Endothelial cell of umbilical vein (primary cell): ENCODE results near the gene LOX. TPM values are rescaled to one million over a fixed set of nuclear protein-coding genes. Genes with fewer than 3 reads are reported as not detected.

Experiments used
- BruUV-seq: library from RNA; stranded (reverse); fragments of 400-500 nt; replicated peaks from 2 replicates; lab custom pipeline; 2021; lab: Mats Ljungman, UMichigan
- CTCF ChIA-PET: fragments of 300-600, 350-600 bp; sonication (Branson Sonifier 250); formaldehyde crosslinking; loops from one replicate; lab custom pipeline; 2021; ENCODE audit warnings: antibody characterized with exemption, inconsistent platforms; lab: Charles Lee
- POLR2A ChIA-PET: fragments of 300-600, 350-600 bp; sonication (Branson Sonifier 250); formaldehyde crosslinking; loops from one replicate; lab custom pipeline; 2021; ENCODE audit warnings: antibody characterized with exemption, inconsistent platforms; lab: Charles Lee
- DNase-seq: peaks from one replicate; pipeline ENCODE4 v3.0.0-alpha.2; 2011; ENCODE audit warnings: low read depth, low spot score
- FAIRE-seq: peaks from 2 replicates; lab custom pipeline; 2011; peaks lifted over from hg19 to GRCh38; lab: Jason Lieb, UNC
- H2AFZ ChIP-seq: 2 replicates; pipeline ENCODE4 v1.6.0; 2012; ENCODE audit warnings: low read depth, low read length, control low read depth, inconsistent platforms
- H3K27ac ChIP-seq: 2 replicates; pipeline ENCODE4 v1.5.1; 2011; ENCODE audit warnings: low read depth, mild to moderate bottlenecking, control low read depth, low read length, moderate library complexity; ENCODE audit not compliant: insufficient read depth
- H3K27me3 ChIP-seq, 2 experiments: 2 replicates each; pipeline versions ENCODE4 v1.6.0 to v1.6.1; 2011; ENCODE audit warnings: low read length in 2 of 2, mixed read lengths in 1 of 2; ENCODE audit not compliant: control insufficient read depth in 2 of 2, insufficient read depth in 2 of 2
- H3K36me3 ChIP-seq, 2 experiments: 2 replicates in 1 of 2; 3 replicates in 1 of 2; pipeline ENCODE4 v1.5.1; 2011; ENCODE audit warnings: low read length in 2 of 2, mild to moderate bottlenecking in 1 of 2, moderate library complexity in 1 of 2; ENCODE audit not compliant: control insufficient read depth in 2 of 2, insufficient read depth in 2 of 2; ENCODE audit errors: extremely low read depth in 1 of 2
- H3K4me1 ChIP-seq: 3 replicates; pipeline ENCODE4 v1.5.1; 2011; ENCODE audit warnings: mild to moderate bottlenecking, low read length; ENCODE audit not compliant: control insufficient read depth, insufficient read depth; ENCODE audit errors: extremely low read depth
- H3K4me2 ChIP-seq: 2 replicates; pipeline ENCODE4 v1.6.1; 2011; ENCODE audit warnings: low read length, control low read depth, mixed read lengths; ENCODE audit not compliant: insufficient read depth
- H3K4me3 ChIP-seq, 3 experiments: fragments of 200-600 bp in 1 of 3; sonication (generic), shearing (Covaris generic) in 1 of 3; replicated peaks in 1 of 3; 2 replicates each; pipeline ENCODE4 v1.5.1; 2011 to 2016; ENCODE audit warnings: control low read depth in 3 of 3, low read length in 3 of 3, mild to moderate bottlenecking in 2 of 3, inconsistent platforms in 1 of 3, low read depth in 1 of 3, moderate library complexity in 1 of 3; ENCODE audit not compliant: insufficient read depth in 1 of 3
- H3K79me2 ChIP-seq: 2 replicates; pipeline ENCODE4 v1.6.0; 2012; ENCODE audit warnings: low read length, inconsistent platforms; ENCODE audit not compliant: control insufficient read depth, insufficient read depth
- H3K9ac ChIP-seq: replicated peaks from 2 replicates; pipeline ENCODE3; 2011; ENCODE audit warnings: low read length, control low read depth; ENCODE audit not compliant: insufficient read depth; ENCODE audit errors: extremely low read depth
- H3K9me1 ChIP-seq: replicated peaks from 3 replicates; pipeline ENCODE4 v1.6.0; 2011; ENCODE audit warnings: mild to moderate bottlenecking, low read length; ENCODE audit not compliant: control insufficient read depth, insufficient read depth; ENCODE audit errors: extremely low read depth
- H3K9me3 ChIP-seq: replicated peaks from 2 replicates; pipeline ENCODE4 v1.5.1; 2012; ENCODE audit warnings: low read length, inconsistent platforms; ENCODE audit not compliant: control insufficient read depth, insufficient read depth
- H4K20me1 ChIP-seq: replicated peaks from 2 replicates; pipeline ENCODE3; 2011; ENCODE audit warnings: mild to moderate bottlenecking, low read length; ENCODE audit not compliant: control insufficient read depth, insufficient read depth; ENCODE audit errors: extremely low read depth
- EZH2 ChIP-seq: IDR thresholded peaks from 2 replicates; pipeline ENCODE4 v1.6.1; 2012; ENCODE audit warnings: borderline replicate concordance, low read depth, mild to moderate bottlenecking, moderate library complexity, low read length, inconsistent platforms; ENCODE audit not compliant: severe bottlenecking
- FOS ChIP-seq: IDR thresholded peaks from 2 replicates; pipeline ENCODE4 v1.6.1; 2011; ENCODE audit warnings: mild to moderate bottlenecking, low read length, moderate library complexity, borderline replicate concordance; ENCODE audit not compliant: insufficient read depth
- GATA2 ChIP-seq: IDR thresholded peaks from 2 replicates; pipeline ENCODE4 v1.7.0; 2011; ENCODE audit warnings: low read depth, mild to moderate bottlenecking, moderate library complexity, mixed read lengths, low read length; ENCODE audit not compliant: insufficient read length, insufficient read depth
- JUN ChIP-seq: IDR thresholded peaks from 2 replicates; pipeline ENCODE4 v1.6.1; 2011; ENCODE audit warnings: borderline replicate concordance, low read depth; ENCODE audit not compliant: insufficient read length, insufficient read depth
- MYC ChIP-seq: IDR thresholded peaks from one replicate; pipeline ENCODE4 v1.6.1; 2011; ENCODE audit warnings: mild to moderate bottlenecking, low read depth, low read length
- POLR2A ChIP-seq: IDR thresholded peaks from 2 replicates; pipeline ENCODE4 v1.6.1; 2012; ENCODE audit warnings: low read depth, mild to moderate bottlenecking, control low read depth, low read length
- POLR2AphosphoS5 ChIP-seq: IDR thresholded peaks from 2 replicates; pipeline ENCODE4 v1.6.1; 2012; ENCODE audit warnings: low read depth, mild to moderate bottlenecking, control low read depth, low read length, moderate library complexity; ENCODE audit not compliant: insufficient read depth
- dilution Hi-C: fragments of 300-500 bp; cut with MboI; formaldehyde crosslinking; loops from one replicate; pipeline ENCODE4 v1.15.0; 2019; ENCODE audit warnings: low sequenced_read_pairs; ENCODE audit not compliant: extremely low pct_ligation_motif_present
- intact Hi-C: fragments of 100-400 bp; cut with micrococcal nuclease; formaldehyde crosslinking; loops from one replicate; pipeline ENCODE4 v1.10.0; 2022
- polyA plus RNA-seq, 4 experiments: library from polyadenylated mRNA; depleted of rRNA in 3 of 4; stranded (reverse) in 3 of 4; unstranded in 1 of 4; fragments of >200 nt; gene quantifications; 2 replicates each; pipeline versions ENCODE4 v1.2.1 to v1.2.3, GENCODE V29; 2011 to 2012; ENCODE audit warnings: missing spikeins in 1 of 4
- total RNA-seq: library from RNA; stranded (reverse); gene quantifications from 2 replicates; pipeline ENCODE4 v1.2.3, GENCODE V29; 2021
- TF ChIP-seq, protein P1 (sequence below): IDR thresholded peaks from 2 replicates; pipeline ENCODE4 v1.6.1; 2011; ENCODE audit not compliant: insufficient read depth, insufficient read length
- TF ChIP-seq, protein P2 (sequence below), 2 donors: IDR thresholded peaks; 1 replicate in 1 of 2; 2 replicates in 1 of 2; pipeline ENCODE4 v1.5.1; 2011; ENCODE audit warnings: low read length in 2 of 2, mild to moderate bottlenecking in 2 of 2, moderate library complexity in 2 of 2, control low read depth in 1 of 2, inconsistent platforms in 1 of 2, low read depth in 1 of 2; ENCODE audit not compliant: insufficient read depth in 1 of 2; ENCODE audit errors: extremely low read depth in 1 of 2

LOX gene
- total and polyA plus RNA-seq, 2 donors (not counting 3 experiments of a cell fraction or from before 2014, with no cell fraction given), result 39.0 to 79.1 TPM

DNA sequence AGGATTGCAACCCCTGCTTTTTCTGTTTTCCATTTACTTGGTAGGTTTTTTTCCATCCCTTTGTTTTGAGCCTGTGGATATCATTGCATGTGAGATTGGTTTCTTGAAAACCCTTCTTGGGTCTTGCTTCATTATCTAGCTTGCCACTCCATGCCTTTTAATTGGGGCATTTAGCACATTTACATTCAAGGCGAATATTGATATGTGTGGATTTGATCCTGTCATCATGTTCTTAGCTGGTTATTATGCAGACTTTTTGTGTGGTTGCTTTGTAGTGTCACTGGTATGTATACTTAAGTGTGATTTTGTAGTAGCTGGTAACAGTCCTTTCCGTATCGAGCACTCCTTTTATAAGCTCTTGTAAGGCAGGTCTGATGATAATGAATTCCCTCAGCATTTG, 26.5 kb downstream of the LOX start:
- dilution Hi-C loops, result no loop called here
- FAIRE-seq, result no peak
- no peak overlapping the region for H3K4me3 ChIP-seq
- H3K27ac ChIP-seq, result no peak overlapping the region
- H3K9ac ChIP-seq, result no peak overlapping the region
- BruUV-seq, result no TSS peak
- H3K79me2 ChIP-seq, result no peaks in the 10 kb centered on the region
- H3K27me3 ChIP-seq, result no peaks in the 10 kb centered on the region
- no peak overlapping the region for H3K4me2 ChIP-seq
- DNase-seq, result no peak
- H3K9me1 ChIP-seq, result no peaks in the 10 kb centered on the region
- no peaks in the 10 kb centered on the region for H3K4me1 ChIP-seq
- TF ChIP-seq JUN (no peak), POLR2AphosphoS5 (no peak), FOS (no peak), POLR2A (no peak), GATA2 (no peak), EZH2 (no peak), MYC (no peak)
- TF ChIP-seq, protein P1, sequence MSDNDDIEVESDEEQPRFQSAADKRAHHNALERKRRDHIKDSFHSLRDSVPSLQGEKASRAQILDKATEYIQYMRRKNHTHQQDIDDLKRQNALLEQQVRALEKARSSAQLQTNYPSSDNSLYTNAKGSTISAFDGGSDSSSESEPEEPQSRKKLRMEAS, result no peak
- TF ChIP-seq, protein P2, sequence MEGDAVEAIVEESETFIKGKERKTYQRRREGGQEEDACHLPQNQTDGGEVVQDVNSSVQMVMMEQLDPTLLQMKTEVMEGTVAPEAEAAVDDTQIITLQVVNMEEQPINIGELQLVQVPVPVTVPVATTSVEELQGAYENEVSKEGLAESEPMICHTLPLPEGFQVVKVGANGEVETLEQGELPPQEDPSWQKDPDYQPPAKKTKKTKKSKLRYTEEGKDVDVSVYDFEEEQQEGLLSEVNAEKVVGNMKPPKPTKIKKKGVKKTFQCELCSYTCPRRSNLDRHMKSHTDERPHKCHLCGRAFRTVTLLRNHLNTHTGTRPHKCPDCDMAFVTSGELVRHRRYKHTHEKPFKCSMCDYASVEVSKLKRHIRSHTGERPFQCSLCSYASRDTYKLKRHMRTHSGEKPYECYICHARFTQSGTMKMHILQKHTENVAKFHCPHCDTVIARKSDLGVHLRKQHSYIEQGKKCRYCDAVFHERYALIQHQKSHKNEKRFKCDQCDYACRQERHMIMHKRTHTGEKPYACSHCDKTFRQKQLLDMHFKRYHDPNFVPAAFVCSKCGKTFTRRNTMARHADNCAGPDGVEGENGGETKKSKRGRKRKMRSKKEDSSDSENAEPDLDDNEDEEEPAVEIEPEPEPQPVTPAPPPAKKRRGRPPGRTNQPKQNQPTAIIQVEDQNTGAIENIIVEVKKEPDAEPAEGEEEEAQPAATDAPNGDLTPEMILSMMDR (IDR thresholded peaks at IDR 0.05; ENCODE audit: extremely low read depth in 1 of 2, insufficient read depth in 1 of 2, low read depth in 1 of 2, low read length in 2 of 2), result no peak
- ChIA-PET CTCF (interaction anchor here (3.1 kb wide), 1 partner anchor 24 kb away, joined by 25 read pairs; no protein-coding TSS in a partner anchor), POLR2A (no interaction called here)
- intact Hi-C loops, result no loop called here
- H3K36me3 ChIP-seq, result no peaks in the 10 kb centered on the region
- no peak overlapping the region for H2AFZ ChIP-seq
- no peaks in the 10 kb centered on the region for H3K9me3 ChIP-seq
- no peaks in the 10 kb centered on the region for H4K20me1 ChIP-seq
